ENCODE measurements around the gene POLD1.

Gene POLD1

GRCh38 chr19:50417111-50418081 is 33.2 kb downstream of the POLD1 start:
- peaks cover 87% of the 10 kb centered on the region for H3K4me1 ChIP-seq
- H3K36me3 ChIP-seq, result peaks cover 27% of the 10 kb centered on the region
- H3K4me3 ChIP-seq, result 0 out of 2 replicates have a peak overlapping the region, but pooled peaks have one; percentile 66
- H4K20me1 ChIP-seq, result no peaks in the 10 kb centered on the region
- peak overlapping the region; percentile 76; the same call in 1 of the 2 replicates for H3K9ac ChIP-seq
- peaks cover 3% of the 10 kb centered on the region; the same call in 1 of the 2 replicates for H3K9me3 ChIP-seq
- peak overlapping the region; percentile 93 for H3K4me2 ChIP-seq
- no peak for TF ChIP-seq Cebpa-rat (IDR thresholded peaks at IDR 0.05)
- no peaks in the 10 kb centered on the region for H3K27me3 ChIP-seq
- H3K27ac ChIP-seq, result peak overlapping the region; percentile 97

DNA sequence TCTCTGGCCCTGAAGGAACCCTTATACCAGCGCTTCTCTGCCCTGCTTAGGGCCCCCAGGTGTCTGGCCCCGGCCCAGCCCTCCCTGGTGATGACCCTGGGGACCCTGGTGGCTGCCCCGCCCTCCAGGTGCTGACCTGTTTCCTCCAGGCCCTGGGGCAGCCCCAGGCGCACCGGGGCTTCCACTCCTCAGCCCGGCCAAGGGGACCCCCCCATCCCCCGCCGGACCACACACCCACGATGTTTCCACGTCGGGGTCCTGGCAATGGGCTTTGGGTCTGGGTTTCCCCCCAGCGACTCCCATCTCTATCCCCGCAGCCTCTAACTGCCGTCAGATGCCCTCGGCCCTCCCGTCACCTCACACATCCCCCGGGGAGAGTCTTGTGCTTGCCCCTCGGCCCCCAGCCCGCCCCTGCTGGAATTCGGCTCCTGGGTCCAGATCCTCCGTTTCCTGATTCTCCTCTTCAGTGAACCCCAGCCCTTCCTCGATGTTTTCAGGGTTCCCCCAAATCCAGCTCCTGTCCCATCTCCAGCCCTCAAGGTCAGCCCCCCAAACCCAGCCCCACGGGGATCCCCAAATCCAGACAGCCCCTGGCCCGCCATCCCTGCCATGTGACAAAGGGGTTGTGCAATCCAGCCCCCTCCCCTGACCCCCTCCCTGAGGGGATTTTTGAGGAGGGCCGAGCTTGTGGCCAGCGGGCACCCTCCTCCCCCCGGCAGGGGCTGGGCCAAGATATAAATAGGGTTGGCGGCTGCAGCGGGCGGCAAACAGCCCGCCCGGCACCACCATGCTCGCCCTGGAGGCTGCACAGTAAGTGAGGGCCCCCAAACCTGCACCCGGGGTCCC is 34.3 kb downstream of the POLD1 start, which contains the start of gene SPIB:
Gene SPIB (plus strand): TSS at position 763 of the 846 bp plus-strand sequence. CDS start 25 bp downstream, at position 788.
- peak within 1 kb of the TSS; percentile 66 for H3K4me3 ChIP-seq
- H3K36me3 ChIP-seq, result peaks cover 27% of the 10 kb centered on the region
- no peaks in the 10 kb centered on the region for H4K20me1 ChIP-seq
- H3K27me3 ChIP-seq, result no peaks in the 10 kb centered on the region
- H3K4me2 ChIP-seq, result peak within 1 kb of the TSS; percentile 93
- peak within 1 kb of the TSS; percentile 84 for H3K27ac ChIP-seq
- H3K9ac ChIP-seq, result peak within 1 kb of the TSS; percentile 76
- H3K9me3 ChIP-seq, result no peaks in the 10 kb centered on the region
- TF ChIP-seq Cebpa-rat (IDR thresholded peaks at IDR 0.05), result peak; percentile 82
- H3K4me1 ChIP-seq, result peaks cover 86% of the 10 kb centered on the region

- Histone ChIP-seq H4K20me1 (no peaks in the 10 kb centered on the region), H3K27ac (peak overlapping the region; percentile 84), H3K4me3 (peak overlapping the region; percentile 66), H3K36me3 (peaks cover 27% of the 10 kb centered on the region), H3K4me2 (peak overlapping the region; percentile 93), H3K9me3 (no peaks in the 10 kb centered on the region), H3K9ac (peak overlapping the region; percentile 76), H3K4me1 (peaks cover 79% of the 10 kb centered on the region), H3K27me3 (no peaks in the 10 kb centered on the region)
- no peak for TF ChIP-seq Cebpa-rat (IDR thresholded peaks at IDR 0.05)
Observed at GRCh38 chr19:50419022-50419579, 35.0 kb downstream of the POLD1 start.

DNA sequence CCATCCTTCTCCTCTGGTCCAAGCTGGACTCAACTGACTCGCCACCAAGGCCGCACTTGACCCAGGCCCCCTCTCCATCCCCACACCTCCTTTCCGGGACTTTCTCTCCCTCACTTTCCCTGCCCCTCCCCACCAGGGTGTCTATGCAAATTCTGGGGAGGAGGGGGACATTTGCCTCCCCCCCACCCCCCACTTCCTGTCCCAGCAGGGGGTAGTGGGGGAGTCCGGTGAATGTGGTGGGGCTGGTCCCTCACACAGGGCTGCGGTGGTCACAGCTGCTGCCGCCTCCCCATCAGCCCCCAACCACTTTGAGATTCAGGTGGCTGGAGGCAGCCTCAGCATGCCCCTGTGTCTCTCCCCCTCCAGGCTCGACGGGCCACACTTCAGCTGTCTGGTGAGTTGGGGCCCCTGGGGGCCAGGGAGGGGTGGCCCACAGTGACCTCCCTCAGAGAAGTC is 35.5 kb downstream of the POLD1 start:
- Histone ChIP-seq H3K9me3 (no peaks in the 10 kb centered on the region), H3K4me1 (peaks cover 74% of the 10 kb centered on the region), H4K20me1 (no peaks in the 10 kb centered on the region), H3K4me3 (peak overlapping the region; percentile 66), H3K27ac (peak overlapping the region; percentile 84), H3K36me3 (peaks cover 25% of the 10 kb centered on the region), H3K9ac (peak overlapping the region; percentile 76), H3K4me2 (peak overlapping the region; percentile 93), H3K27me3 (no peaks in the 10 kb centered on the region)
- no peak for TF ChIP-seq Cebpa-rat (IDR thresholded peaks at IDR 0.05)

GRCh38 chr19:50420127-50420526 is 36.0 kb downstream of the POLD1 start:
- peak overlapping the region; percentile 66 for H3K4me3 ChIP-seq
- no peaks in the 10 kb centered on the region for H4K20me1 ChIP-seq
- peak overlapping the region; percentile 76 for H3K9ac ChIP-seq
- peaks cover 69% of the 10 kb centered on the region for H3K4me1 ChIP-seq
- peak overlapping the region; percentile 93 for H3K4me2 ChIP-seq
- H3K27ac ChIP-seq, result peak overlapping the region; percentile 84
- H3K36me3 ChIP-seq, result peaks cover 25% of the 10 kb centered on the region
- no peaks in the 10 kb centered on the region for H3K9me3 ChIP-seq
- no peaks in the 10 kb centered on the region for H3K27me3 ChIP-seq
- no peak for TF ChIP-seq Cebpa-rat (IDR thresholded peaks at IDR 0.05)

GRCh38 chr19:50420808-50421207 is 36.7 kb downstream of the POLD1 start:
- no peak for TF ChIP-seq Cebpa-rat (IDR thresholded peaks at IDR 0.05)
- H3K36me3 ChIP-seq, result peaks cover 25% of the 10 kb centered on the region
- H3K9ac ChIP-seq, result no peak overlapping the region
- H3K9me3 ChIP-seq, result no peaks in the 10 kb centered on the region
- H3K27ac ChIP-seq, result no peak overlapping the region
- H3K4me3 ChIP-seq, result no peak overlapping the region
- H3K27me3 ChIP-seq, result no peaks in the 10 kb centered on the region
- no peaks in the 10 kb centered on the region for H4K20me1 ChIP-seq
- H3K4me1 ChIP-seq, result peaks cover 64% of the 10 kb centered on the region
- H3K4me2 ChIP-seq, result peak overlapping the region; percentile 93

- no peak for TF ChIP-seq Cebpa-rat (IDR thresholded peaks at IDR 0.05)
- H3K4me3 ChIP-seq, result no peak overlapping the region
- H3K27ac ChIP-seq, result 0 out of 2 replicates have a peak overlapping the region, but pooled peaks have one; percentile 30
- no peak overlapping the region for H3K4me2 ChIP-seq
- no peak overlapping the region for H3K9ac ChIP-seq
- peaks cover 51% of the 10 kb centered on the region for H3K4me1 ChIP-seq
- no peaks in the 10 kb centered on the region for H4K20me1 ChIP-seq
- H3K36me3 ChIP-seq, result peaks cover 25% of the 10 kb centered on the region
- no peaks in the 10 kb centered on the region for H3K27me3 ChIP-seq
- H3K9me3 ChIP-seq, result no peaks in the 10 kb centered on the region
Observed at GRCh38 chr19:50422397-50423278, 38.5 kb downstream of the POLD1 start.

DNA sequence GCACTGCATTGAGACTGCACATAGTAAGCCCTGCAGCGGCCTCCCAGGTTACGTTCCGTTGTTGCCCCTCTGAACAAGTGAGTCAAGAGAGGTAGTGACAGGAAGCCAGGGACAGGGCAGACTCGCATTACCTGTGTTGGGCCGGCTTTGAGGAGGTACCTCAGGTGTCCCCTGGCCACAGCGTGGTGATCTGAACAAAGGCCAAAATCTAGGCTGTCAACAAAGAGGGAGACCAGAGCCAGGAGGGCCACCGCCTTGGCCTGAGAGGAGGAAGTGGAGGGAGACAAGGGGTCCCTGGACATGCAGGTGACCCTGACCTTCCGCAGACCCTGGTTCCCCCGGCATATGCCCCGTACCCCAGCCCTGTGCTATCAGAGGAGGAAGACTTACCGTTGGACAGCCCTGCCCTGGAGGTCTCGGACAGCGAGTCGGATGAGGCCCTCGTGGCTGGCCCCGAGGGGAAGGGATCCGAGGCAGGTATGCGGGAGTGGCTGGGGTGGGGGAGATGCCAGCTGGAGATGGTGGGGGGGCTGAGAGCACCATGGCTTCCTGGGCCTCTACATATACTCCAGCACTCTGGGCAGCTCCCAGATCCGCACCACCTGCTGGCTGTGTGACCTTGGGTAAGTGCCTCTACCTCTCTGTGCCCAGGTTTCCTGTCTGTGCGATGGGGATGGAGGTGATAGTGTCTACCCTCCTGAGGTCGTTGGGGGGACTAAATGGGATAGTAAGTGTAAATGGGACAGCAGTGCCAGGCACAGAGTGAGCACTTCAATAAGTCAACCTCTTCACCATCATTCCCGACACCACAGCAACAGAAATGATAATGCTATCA is 39.3 kb downstream of the POLD1 start:
- Histone ChIP-seq H3K4me3 (no peak overlapping the region), H3K9me3 (no peaks in the 10 kb centered on the region), H3K9ac (no peak overlapping the region), H3K27ac (no peak overlapping the region), H3K4me2 (no peak overlapping the region), H4K20me1 (no peaks in the 10 kb centered on the region), H3K27me3 (no peaks in the 10 kb centered on the region), H3K36me3 (peaks cover 25% of the 10 kb centered on the region), H3K4me1 (peaks cover 51% of the 10 kb centered on the region)
- no peak for TF ChIP-seq Cebpa-rat (IDR thresholded peaks at IDR 0.05)

All from BLaER1 (cell line).